SH-SY5Y (cell line): ENCODE results near the gene RAI14.

ENCODE experiments used
- GATA2 ChIP-seq: IDR thresholded peaks from 2 replicates; pipeline ENCODE4 v1.6.1; 2011; ENCODE audit warnings: mild to moderate bottlenecking, low read depth, low read length
- GATA3 ChIP-seq: IDR thresholded peaks from 2 replicates; pipeline ENCODE4 v1.6.1; 2011; ENCODE audit warnings: low read depth, mild to moderate bottlenecking, low read length, moderate library complexity

DNA sequence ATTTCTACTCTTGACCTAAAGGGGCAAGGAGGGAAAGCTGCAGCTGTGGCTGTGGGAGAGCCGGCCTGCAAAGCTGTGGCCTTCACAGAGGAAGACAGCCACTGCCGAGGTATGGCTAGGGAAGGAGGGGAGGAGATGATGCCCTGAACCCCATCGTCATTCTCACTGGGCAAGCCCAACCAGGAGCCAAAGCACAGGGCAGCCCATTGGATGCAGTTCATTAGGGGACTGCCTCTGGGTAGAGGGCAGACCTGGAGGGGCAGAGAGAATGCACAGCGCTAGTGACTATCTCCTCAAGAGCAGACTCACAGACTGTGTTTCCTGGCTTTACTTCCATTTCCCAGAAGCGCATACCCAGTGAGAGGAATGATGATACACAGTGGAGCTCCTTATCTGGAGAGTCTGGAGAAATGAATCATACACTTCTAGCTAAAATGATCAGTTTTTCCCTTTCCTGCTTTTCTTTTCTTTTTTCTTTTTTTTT, 135.7 kb downstream of the RAI14 start:
- no peak for TF ChIP-seq GATA2
- TF ChIP-seq GATA3: no peak
